Head of caudate nucleus (tissue), 42 donors: ENCODE results near the gene FAM174C.
"Not testable (repeated sequence)": the region's sequence is repeated elsewhere in the genome, so short reads cannot be mapped to it uniquely, and the experiment has no call there.

Experiments
- DNase-seq, 42 donors: peaks; one replicate each; pipeline versions ENCODE4 v3.0.0 to v3.0.0-alpha.2; 2020 to 2021; ENCODE audit warnings: mixed read lengths in 7 of 42
- intact Hi-C: fragments of 100-400 bp; cut with DNase I; formaldehyde crosslinking; loops from one replicate; pipeline ENCODE4 v1.15.0; 2022

The FAM174C gene

DNA sequence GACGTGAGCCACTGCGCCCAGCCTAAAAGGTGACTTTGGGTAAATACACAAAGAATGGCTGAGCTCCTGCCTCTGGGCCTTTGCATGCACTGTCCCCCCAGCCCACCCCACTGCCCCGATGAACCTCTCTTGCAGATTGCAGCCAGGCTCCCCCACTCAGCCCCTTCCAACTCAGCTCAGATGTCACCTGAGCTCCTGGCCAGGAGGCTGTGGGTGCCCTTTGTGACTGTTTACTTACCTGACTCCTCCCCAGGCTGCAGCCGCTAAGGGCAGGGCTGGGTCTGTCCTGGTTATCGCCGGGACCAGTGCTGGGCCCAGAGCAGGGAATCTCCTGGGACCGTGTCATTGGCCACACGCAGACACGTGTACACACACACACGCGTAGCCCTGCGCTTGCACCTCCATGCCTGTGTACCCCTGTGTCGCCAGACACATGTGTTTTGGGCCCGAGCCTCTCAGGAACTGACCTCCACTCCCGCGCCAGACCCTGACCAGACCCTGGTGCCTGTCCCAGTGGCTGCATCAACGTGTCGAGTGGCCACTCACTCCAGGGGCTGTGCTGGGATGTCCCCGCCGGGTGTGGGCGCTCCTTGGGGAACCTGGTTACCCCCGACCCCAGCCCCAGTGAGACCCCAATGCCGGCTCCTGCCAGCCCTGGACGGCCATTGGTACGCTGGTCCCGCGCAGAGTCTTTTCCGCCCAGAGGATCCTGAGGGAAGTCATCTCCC is 29.0 kb downstream of the FAM174C start:
- intact Hi-C loops = no loop called here
- no peak for DNase-seq

DNA sequence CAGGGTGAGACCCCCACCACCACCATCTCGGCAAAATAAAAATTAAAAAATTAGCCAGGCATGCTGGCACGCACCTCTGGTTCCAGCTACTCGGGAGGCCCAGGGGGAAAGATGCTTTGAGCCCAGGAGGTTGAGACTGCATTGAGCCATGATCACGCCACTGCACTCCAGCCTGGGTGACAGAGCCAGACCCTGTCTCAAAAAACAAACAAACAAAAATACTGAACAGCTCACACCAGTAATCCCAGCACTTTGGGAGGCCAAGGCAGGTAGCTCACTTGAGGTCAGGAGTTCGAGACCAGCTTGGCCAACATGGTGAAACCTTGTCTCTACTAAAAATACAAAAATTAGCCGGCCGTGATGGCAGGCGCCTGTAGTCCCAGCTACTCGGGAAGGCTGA is 30.0 kb downstream of the FAM174C start:
- intact Hi-C loops, DNase-seq: not testable (repeated sequence)

DNA sequence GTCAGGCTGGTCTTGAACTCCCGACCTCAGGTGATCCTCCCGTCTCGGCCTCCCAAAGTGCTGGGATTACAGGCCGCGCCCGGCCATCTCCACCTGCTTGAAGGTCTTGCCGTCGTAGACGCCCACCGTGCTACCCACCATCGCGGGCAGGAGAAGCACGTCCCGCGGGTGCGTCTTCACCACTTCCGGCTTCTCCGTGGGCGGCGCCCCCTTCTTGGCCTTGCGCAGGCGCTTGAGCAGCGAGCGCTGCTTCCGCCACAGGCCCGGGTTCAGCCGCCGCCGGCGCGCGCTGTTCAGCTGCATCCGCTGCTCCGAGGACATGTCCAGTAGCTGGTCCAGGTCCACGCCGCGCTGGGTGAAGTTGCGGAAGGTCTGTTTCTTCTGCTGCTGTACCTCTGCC is 32.0 kb downstream of the FAM174C start:
- intact Hi-C loops = no loop called here

DNA sequence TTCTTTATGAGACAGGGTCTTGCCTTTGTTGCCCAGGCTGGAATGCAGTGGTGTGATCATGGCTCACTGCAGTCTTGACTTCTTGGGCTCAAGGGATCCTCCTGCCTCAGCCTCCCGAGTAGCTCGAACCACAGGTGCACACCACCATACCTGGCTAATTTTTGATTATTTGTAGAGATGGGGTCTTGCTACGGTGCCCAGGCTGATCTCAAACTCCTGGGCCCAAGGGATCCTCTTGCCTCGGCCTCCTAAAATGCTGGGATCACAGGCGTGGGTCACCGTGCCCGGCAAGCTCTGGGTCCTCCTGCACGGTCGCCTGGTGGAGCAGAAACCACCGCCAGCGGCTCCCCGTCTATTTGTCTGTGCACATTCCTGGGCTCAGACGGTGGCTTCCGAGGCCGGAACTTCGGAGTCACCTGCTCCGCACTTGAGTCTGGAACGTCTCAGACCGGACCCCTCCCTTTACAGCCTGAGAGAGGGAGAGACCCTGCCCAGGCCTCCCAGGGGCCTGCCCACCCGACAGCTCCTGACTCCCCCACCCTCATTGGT is 32.5 kb downstream of the FAM174C start:
- intact Hi-C loops = no loop called here
- no peak for DNase-seq

More for the DNA sequence above, 32.0 kb downstream of the FAM174C start:
- no peak for DNase-seq

DNA sequence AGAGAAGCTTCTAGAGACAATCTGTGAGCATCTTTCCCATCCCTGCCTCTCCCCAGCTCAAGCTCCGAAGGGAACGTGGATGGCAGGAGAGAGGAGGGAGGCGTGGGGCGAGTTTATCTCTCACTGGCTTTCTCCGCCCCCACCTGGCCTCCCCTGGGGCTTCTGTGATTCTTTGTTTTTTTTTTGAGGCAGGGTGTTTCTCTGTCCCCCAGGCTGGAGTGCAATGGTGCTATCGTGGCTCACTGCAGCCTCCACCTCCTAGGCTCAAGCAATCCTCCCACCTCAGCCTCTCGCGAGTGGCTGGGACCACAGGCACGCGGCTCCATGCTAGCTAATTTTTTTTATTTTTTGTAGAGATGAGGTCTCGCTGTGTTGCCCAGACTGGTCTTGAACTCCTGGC is 33.4 kb downstream of the FAM174C start:
- intact Hi-C loops = no loop called here
- no peak for DNase-seq

DNA sequence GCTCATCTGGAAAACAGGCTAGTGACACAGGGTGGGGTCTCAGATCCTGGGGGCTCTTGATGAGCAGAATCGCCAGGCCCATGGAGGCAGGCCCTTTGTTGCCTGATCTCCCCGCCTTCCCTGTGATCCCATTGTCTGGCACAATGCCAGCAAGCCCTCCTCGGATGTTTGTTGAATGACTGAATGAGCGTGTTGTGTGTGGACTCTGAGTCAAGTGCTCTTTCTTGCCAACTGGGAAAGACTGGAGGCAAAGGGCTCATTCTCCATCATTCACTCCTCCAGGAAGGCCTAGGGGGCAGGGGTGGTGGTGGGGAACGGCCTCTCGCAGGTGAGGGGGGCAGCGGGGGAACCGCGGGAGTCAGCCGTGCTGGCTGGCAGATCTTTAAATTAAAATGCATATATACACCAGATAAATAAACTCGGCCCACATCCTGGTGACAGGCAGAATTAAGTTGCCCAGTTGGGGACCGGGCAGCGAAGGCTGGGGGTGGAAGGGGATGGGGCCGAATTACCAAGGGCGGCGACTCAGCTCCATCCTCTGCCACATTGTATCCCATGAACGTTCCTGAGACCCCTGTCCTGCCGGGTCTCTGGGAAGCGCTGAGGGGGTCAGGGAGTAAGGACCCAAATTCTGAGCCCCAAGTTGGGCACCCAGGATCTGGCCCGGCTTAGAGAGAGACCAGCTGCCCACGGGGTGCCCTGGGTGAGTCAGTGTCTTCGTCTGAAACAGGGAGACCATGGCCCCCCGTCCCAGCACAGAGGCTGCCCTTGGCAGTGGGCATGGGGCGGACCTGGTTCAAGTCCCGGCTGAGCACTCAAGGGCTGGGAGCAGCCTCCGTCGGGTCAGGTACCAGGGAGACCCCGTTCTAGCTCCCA is 34.9 kb downstream of the FAM174C start:
- DNase-seq = no peak
- intact Hi-C loops = no loop called here

DNA sequence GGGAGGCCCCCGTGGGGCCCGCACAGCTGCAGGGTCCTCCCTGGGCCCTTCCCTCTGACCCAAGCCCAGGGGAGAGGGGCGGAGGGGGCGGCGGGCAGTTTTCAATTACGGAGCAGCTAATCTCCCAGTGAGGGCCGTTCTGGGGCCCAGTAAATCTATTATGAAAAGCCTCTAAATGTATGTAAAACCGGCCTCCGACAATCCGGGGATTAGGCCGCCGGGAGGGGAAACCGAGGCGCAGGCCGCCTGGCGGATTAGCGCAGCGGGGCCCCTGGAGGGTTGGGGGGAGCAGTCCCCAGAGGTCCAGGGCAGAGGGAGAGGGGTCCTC is 35.5 kb downstream of the FAM174C start:
- DNase-seq = no peak
- intact Hi-C loops = no loop called here

DNA sequence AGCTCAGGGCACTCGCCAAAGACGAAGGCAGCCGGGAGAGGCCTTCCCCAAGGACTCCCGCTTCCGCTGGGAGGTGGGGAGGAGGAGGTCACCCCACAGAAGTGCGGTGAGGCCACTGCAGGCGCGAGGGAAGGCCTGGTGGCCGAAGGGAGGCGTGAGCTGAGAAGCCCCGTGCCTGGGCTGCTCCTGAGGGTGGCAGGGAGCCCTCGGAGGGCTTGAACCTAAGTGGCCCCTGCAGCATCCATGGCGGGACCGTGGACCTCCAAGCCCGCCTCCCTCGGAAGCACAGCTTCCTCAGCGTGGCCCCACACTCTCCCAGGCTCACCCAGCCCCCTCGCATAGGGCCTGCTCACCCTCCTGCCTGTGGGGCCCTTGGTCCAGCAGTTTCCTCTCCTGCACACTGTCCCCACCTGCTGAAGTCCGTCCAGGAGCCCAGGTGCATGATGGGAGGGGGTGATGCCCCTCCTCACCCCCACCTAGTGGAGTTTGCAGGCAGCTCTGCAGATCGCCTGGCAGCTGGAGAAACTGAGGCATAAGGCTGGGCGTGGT is 36.3 kb downstream of the FAM174C start:
- no peak for DNase-seq
- intact Hi-C loops = no loop called here

DNA sequence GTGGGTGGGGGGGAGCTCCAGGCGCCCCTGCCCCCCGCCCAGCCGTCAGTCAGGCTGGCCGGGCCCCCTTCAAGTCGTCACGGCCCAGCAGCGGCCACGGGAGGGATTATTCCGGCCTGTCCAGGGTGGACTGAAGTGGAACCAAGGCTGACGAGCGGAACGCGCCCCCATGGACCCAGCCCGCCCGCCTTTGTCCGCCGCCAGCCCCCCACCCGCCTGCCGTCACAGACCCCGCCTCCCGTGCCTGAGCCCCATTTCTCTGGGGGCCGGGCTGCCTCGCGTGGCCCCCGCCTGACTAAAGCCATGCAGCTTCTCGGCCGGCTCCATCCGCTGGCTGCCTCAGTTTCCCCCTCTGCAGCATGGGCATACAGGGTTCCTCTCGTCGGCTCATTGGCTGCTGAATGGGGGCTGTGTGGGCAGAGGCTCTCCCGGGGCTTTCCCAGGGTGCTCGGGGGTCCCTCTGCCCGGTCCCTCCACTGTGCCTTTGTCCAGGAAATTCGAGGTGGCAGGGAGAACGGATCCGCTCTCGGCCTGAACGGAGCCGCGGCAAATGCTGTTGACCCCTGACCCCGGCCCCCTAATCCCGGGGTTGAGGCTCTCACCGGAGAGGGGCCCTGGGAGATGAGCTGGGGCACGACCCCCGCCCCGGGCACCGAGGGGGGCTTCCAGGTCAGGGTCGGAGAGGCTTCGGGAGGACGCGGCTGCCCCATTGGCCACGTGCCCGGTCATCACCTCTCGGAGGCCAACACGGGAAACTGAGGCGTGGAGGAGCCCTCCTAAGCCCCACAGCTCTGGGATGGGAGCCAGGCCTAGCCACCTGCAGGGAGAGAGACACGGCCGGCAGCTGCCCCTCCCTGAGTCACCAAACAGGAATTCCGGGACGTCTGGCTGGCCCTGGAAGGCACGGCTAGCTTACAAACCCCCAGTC is 37.7 kb downstream of the FAM174C start:
- intact Hi-C loops = no loop called here
- no peak for DNase-seq

DNA sequence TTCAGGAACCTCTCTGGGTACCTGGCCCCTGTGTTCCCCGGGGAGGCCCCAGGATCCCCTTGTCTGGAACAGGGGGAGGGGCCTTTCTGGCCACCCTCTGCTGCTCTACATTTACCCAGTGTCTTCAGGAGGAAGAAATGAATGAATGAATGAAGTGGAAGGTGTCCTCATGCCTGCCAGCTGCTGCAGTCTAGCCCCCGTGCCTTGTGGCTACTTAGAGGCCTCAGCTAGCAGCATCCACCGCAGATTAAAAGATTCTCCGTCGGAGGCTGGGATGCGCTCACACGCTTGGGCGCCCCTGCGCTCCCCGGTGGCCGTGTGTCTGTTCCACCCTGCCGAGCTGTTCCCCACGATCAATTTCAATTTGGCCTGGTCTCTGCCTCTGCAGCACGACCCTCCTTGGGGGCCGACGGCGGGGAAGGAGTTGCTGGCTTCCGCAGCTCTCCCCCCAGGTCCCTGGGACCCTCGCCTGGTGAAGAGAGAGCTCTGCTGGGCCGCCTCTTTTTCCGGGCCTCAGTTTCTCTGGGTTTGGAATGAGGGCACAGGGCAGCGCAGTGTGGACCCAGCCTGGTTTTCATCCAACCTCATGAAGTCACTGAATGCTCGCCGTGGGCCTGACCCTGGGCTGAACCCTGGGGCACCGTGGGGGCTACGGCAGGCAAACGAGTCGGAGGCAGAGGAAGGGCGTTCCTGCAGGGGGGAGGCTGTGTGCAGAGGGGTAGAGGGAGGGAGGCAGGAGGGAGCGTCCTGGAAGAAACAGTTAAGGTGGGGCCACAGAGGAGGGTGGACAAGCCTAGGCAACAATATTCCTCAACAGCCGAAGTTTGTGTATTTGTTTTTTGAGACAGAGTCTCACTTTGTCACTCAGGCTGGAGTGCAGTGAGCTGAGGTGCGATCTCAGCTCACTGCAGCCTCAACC is 38.6 kb downstream of the FAM174C start:
- intact Hi-C loops = no loop called here
- DNase-seq = no peak

DNA sequence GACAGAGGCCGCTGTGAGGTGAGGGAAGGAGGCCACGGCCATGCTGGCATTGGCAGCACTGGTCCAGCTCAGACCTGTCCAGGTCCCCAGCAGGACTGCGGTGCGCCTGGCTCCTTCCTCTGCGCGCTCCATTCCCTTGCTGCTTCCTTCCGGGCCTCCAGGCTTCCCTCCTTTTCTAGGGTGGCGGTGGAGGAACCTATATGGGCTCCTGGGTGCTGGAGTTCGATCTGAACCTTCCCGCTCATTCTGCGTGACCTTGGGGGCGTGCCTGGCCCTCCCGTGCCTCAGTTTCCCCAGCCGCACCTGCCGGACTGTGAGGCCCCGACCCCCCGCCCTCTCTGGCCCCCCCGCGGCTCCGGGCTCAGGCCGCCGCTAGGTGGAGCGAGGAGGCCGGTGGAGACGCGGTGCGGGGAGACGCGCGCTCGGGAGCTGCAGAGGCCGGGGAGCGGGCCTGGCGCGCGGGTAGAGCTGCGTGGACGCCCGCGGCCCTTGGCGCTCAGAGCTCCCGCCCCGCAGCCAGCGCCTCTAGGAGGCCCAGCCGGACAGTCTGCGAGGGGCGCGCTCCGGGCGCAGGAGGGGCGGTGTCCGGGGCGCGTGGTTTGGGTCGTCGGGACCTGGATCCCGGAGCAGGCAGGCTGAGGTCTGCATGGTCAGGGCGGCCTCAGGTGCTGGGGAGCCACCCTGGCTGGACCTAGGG is 40.3 kb downstream of the FAM174C start:
- intact Hi-C loops = no loop called here
- peak; percentile 34 to 90 (median 78) for DNase-seq

DNA sequence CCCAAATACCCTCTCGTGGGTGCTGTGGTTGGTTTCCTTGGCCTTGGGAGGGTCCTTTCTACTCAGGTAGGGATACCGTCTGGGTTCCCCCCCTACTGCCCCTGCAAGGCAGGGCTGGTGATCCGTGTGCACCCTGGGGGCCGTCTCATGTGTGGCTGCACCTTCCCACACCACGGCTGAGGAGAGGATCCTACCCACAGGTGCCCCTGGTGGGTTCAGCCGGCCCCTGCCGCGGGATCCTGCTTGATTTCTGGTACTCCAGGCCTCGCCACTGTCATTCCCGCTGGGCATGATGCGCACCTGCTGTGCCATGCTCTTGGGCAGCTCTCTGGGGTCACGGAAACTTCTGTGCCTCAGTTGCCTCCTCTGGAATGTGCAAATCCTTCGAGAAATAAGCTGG is 41.1 kb downstream of the FAM174C start:
- intact Hi-C loops = no loop called here

DNA sequence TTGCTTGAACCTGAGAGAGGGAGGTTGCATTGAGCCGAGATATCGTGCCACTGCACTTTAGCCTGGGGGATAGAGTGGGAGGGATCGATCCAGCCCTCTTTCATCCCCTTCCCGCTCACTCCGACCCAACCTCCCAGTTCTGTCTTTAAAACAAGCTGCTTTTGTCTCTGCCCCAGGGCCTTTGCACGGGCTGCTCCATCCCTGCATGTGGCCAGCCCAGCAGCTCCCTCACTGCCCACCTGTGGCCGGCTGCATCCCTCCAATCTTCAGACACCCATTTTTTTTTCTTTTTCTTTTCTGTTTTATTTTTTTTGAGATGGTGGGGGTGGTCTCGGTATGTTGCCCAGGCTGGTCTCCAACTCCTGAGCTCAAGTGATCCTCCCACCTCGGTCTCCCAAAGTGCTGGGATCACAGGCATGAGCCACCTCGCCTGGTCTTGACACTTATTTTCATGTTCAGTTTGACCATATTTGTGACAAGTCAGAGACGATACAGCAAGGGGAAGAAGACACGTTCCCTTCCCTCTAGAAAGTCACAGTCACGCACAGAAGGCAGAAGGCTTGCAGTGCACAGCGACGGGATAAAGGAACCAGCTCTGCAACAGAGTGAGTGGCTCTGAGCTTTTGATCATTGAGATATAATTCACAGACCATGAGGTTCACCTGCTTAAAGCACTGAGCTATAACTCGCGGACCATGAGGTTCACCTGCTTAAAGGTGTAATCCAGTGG is 42.1 kb downstream of the FAM174C start:
- no peak for DNase-seq
- intact Hi-C loops = no loop called here

More for the DNA sequence above, 41.1 kb downstream of the FAM174C start:
- DNase-seq = no peak

DNA sequence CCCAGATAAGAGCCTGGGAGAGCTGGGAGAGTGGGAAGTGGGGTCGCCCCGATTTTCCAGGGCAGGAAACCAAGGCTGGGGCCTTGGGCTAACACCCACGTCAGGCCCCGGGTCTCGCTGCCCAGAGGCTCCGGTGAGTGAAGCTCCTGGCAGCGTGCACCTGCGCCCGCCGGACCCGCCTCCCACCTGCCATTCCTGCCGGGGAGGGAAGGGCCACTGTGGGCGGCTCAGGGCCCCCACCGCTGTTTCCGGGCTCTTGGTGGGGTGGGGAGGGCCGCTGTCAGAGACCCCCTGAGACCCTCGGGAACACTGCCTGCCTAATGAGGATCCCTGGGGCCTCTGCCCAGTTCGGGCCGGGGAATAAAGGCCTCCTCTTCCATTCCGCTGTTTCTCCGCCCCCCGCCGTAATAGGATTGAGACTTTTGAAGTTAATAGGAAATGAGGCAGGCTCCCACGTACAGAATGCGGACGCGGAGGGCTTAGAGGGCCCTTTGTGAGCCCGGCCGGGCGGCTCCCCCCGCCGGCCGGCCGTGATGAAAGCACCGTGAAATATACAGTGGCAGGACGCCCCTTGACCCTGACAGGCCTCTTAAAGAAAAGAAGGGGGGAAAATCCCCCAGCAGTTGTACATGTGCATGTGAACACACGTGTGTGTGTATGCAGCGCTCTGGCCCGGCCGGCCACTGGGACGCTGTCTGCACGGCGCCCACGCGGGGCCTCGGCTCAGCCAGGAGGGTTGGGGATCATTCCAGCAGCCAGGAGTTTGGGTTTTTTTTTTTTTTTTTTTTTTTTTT is 43.5 kb downstream of the FAM174C start:
- intact Hi-C loops = no loop called here
- no peak for DNase-seq

DNA sequence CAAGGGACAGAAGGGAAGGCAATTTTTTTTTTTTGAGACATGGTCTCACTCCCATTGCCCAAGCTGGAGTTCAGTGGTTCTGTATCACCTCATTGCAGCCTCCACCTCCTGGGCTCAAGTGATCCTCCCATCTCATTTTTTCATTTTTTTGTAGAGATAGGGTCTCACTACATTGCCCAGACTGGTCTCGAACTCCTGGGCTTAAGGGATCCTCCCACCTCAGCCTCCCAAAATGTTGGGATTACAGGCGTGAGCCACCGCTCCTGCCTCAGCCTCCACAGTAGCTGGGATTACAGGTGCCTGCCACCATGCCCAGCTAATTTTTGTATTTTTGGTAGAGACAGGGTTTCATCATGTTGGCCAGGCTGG is 44.9 kb downstream of the FAM174C start:
- intact Hi-C loops, DNase-seq: not testable (repeated sequence)

DNA sequence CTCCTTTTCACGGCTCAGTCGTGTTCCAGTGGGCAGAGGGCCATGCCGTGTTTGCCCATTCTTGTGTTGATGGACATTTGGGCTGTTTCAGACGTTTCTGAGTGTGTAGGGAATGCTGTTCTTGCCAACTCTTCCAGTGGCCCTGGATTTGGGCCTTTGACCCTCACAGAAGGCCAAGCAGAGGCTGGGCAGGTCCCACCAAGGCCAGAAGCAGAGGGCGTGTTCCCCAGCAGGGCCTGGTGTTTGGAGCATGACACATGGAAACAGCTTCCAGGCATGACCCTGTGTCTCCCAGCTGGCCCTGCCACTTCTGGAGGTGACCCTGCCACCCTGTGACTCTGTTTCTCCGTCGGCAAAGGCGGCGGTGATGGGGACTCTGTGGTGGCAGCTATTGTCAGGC is 46.2 kb downstream of the FAM174C start:
- DNase-seq = no peak
- intact Hi-C loops = no loop called here
